Measurements from ENCODE around the gene MYLK4.

The MYLK4 gene

GRCh38 chr6:2750832-2751231 is at the start of gene MYLK4:
Gene MYLK4 (minus strand): TSS chr6:2750922. CDS start chr6:2749294, 1,628 bp downstream.
- DNase-seq (ENCODE audit: low read depth in 2 of 3, low spot score in 1 of 3) = no peak

- DNase-seq (ENCODE audit: low read depth in 2 of 3, low spot score in 1 of 3) = no peak
Observed at GRCh38 chr6:2799936-2800527, 49.3 kb upstream of the MYLK4 start.

DNA sequence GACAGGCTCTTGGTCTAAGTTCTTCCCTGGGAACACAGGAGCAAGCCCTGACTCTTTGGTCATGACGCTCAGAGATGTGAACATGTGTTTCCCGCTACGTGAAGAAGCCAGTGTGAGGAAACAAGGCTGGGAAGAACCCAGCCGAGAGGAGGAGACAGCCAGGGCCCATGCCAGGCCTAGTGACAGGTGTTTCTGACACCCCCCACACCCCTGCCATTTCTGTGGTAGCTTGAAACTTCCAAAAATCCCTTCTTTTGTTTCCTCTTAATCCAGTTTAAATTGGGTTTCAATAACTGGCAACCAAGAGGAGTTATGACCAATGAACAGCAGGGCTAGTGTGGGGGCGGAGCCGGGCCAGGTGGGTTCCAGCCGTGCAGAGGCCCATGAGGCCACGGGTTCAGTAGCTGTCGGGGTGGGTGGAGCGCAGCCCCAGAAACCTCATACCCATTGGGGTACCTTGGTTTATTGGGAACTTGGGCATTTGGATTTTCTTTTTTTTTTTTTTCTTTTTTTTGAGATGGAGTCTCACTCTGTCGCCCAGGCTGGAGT is 47.9 kb upstream of the MYLK4 start:
- no peak for DNase-seq (ENCODE audit: low read depth in 2 of 3, low spot score in 1 of 3)

DNA sequence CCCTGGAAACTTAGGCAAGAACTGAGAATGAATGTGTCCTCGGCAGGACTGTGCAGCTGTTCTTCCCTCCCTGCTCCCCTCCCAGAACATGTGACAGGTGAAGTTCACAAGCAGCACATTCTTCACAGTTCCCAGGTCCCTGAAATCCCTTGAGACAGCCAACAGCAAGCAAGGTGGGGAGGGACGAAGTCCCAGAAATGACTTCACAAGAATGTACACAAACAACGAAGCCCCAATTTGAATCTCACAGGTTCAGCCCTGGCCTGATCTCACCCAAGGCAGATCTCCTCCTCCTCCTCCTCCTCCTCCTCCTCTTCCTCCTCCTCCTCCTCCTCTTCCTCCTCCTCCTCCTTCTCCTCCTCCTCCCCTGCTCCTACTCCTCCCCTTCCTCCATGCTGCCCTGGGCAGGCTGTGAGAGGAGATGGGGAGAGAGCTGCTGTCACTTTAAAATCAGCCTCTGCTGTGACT is 46.9 kb upstream of the MYLK4 start:
- DNase-seq (ENCODE audit: low read depth in 2 of 3, low spot score in 1 of 3) = no peak

GRCh38 chr6:2796861-2797260 is 46.1 kb upstream of the MYLK4 start:
- DNase-seq (ENCODE audit: low read depth in 2 of 3, low spot score in 1 of 3) = no peak

GRCh38 chr6:2795956-2796355 is 45.2 kb upstream of the MYLK4 start:
- no peak for DNase-seq (ENCODE audit: low read depth in 2 of 3, low spot score in 1 of 3)

DNA sequence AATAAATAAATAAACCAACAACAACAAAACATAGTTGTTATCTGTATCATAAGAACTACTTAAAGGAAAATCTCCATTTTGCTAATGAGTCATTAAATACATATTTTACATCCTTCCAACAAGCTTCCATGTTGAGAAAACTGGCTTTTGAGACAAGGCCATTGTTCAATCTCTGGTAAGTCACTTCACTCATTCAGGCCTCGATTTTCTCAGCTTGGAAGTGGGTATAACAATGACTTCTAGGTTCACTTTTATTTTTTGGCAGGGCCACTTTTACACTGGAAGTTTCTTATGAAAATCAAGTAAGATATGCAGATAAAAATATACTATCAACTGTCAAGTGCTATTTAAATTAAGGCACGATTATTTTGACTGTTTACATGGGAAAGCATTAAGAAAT is 44.4 kb upstream of the MYLK4 start:
- no peak for DNase-seq (ENCODE audit: low read depth in 2 of 3, low spot score in 1 of 3)

GRCh38 chr6:2794171-2794730 is 43.5 kb upstream of the MYLK4 start:
- no peak for DNase-seq (ENCODE audit: low read depth in 2 of 3, low spot score in 1 of 3)

GRCh38 chr6:2793534-2794151 is 42.9 kb upstream of the MYLK4 start:
- DNase-seq (ENCODE audit: low read depth in 2 of 3, low spot score in 1 of 3) = peak in 2 of 3 donors; percentile 19 to 22

DNA sequence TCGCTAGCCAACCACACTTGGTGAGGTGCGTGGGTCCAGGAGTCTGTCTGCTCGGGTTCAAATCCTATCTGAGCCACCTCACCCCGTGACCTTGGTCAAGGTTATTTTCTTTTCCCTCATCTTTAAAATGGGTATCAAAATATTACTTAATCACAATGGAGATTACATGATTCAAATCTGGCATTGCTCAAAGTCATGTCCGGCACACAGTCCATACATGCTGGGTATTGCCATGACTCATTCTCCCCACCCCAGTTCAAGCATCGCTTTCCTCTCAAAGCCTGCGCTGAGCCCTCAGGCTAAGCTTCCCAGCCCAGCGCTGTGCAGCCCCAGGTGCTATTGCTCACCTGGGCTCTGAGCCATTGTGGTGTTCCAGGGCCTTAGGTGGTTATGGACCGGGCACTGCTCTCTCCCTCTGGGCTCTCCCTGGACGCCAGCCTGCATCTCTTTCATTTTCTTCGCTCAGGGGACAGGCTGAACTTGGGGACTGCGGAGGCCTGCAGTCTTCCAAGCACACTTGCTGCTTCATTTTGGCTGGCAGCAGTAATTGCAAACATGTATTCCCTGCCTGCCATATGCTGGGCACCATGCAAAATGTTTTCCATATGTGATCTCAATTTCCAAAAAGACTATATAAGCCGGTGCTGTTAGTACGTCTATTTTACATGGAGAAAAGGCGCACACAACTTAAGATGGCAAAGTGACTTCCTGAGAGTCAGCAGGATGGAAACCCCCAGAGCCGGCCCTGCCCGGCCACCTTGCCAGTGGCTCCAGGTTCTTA is 41.8 kb upstream of the MYLK4 start:
- no peak for DNase-seq (ENCODE audit: low read depth in 2 of 3, low spot score in 1 of 3)

DNA sequence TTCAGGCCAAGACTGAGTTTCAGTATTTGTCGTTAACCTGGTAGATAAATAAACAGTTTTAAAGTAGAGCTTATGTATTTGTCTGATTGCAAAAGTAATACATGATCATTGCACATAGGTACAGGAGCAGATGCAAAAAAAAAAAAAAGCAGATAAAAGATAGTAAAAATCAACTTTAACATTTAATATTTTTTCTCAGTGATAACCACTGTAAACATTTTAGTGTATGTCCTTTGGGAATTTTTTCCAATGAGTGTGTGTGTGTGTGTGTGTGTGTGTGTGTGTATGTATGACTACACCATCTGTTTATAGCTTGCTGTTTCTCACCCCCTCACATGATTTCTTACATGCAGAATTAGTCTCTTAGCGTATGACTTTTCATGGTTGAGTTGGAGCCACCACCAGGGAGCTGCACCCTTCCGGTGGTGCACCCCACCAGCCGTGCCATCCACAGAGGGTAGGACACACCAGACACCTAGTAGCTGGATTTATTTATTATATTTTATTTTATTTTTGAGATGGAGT is 40.8 kb upstream of the MYLK4 start:
- DNase-seq (ENCODE audit: low read depth in 2 of 3, low spot score in 1 of 3) = no peak

- peak; percentile 47 to 55 (median 53) for DNase-seq (ENCODE audit: low read depth in 2 of 3, low spot score in 1 of 3)
Observed at GRCh38 chr6:2790588-2791449, 40.1 kb upstream of the MYLK4 start.

GRCh38 chr6:2786269-2786668 is 35.5 kb upstream of the MYLK4 start:
- no peak for DNase-seq (ENCODE audit: low read depth in 2 of 3, low spot score in 1 of 3)

DNA sequence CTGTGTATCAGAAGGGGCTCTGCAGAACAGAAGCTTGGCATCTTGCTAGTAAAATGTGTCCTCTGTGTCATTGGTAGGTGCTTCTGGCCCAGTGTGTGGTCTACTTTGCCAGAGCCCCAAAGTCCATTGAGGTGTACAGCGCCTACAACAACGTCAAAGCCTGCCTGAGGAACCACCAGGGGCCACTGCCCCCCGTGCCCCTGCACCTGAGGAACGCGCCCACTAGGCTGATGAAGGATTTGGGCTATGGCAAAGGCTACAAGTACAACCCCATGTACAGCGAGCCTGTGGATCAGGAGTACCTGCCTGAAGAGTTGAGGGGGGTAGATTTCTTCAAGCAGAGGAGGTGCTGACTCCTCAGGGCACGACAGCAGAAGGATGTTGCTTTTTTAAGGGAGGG is 34.2 kb upstream of the MYLK4 start:
- DNase-seq (ENCODE audit: low read depth in 2 of 3, low spot score in 1 of 3) = no peak

- no peak for DNase-seq (ENCODE audit: low read depth in 2 of 3, low spot score in 1 of 3)
Observed at GRCh38 chr6:2784061-2784460, 33.3 kb upstream of the MYLK4 start.

DNA sequence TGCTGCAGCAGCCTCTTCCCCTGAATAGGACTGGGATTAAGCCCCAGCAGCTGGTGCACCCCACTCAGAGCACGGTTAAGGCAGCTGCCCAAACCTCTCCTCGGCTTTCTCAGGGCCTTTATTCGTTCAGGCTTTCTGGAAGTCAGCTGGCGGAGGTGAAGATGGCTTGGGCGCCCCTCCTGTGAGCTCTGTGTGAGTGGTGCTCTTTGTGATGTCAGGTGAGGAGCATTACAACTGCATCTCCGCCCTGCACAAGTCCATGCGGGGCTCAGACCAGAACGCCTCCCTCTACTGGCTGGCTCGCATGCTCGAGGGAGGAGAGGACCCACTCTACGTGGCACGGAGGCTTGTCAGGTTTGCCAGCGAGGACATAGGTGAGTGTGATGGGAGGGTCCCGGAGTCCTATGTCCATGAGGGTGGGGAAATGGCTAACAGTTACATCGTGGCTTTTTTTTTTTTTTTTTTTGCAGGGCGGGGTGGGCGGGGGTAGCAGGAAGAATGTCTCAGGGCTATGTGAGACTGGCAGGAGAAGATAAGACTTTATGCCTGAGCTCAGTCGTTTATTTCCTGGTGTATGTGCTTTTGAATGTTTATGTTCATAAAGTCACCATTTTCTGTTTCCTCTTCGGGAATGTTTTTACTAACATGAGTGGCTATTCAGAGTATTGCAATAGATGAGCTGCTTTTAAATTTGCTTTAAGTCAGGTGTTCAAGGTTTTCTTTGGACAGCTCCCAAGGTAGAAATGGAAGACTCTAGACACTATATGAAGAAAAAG is 32.7 kb upstream of the MYLK4 start:
- no peak for DNase-seq (ENCODE audit: low read depth in 2 of 3, low spot score in 1 of 3)

DNA sequence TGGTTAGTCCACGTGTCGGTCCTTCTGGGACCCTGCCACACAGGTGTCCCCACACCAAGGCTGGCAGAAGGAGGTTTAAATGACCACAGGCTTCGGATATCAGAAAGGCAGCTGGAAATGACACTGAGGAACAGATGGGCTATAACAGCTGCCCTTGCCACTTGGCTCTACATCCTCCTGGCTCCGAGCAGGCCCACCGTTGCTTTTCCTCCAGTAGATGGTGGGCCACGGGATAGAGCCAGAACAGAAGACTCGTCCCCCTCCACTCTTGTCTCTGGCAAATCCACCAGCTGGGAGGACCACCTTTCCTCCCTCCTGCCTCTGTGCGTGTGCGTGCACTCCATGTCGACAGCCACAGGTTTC is 32.1 kb upstream of the MYLK4 start:
- DNase-seq (ENCODE audit: low read depth in 2 of 3, low spot score in 1 of 3) = no peak

DNA sequence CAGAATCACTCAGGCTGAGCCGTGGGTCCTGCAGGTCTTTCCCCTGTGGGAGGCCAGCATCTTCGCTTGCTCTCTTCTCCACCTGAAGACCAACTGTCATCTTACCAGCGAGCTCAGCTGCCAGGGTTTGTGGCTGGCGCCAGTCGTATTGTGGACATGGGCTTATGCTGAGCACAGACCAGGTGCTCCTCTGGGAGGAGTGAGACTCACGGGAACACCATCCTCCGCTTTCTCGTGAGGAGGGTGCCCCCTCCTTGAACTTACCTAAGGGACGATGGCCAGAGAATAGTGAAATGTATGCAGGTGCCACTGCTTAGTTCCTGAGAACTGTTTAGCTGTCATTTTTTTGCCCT is 31.6 kb upstream of the MYLK4 start:
- no peak for DNase-seq (ENCODE audit: low read depth in 2 of 3, low spot score in 1 of 3)

- no peak for DNase-seq (ENCODE audit: low read depth in 2 of 3, low spot score in 1 of 3)
Observed at GRCh38 chr6:2781685-2782355, 31.1 kb upstream of the MYLK4 start.

All from stimulated activated CD4-positive, alpha-beta T cell treated with anti-CD3 and anti-CD28 coated beads, Interleukin-12 subunit alpha, Interleukin-12 subunit beta, amount 100 ng/mL, for 48 hours (primary cell).